NT2/D1 (cell line): ENCODE measurements around the gene FMNL2.

Experiments used
- SUZ12 ChIP-seq: IDR thresholded peaks from 2 replicates; pipeline ENCODE4 v1.6.1; 2011; ENCODE audit not compliant: insufficient read length, insufficient read depth; ENCODE audit errors: extremely low read depth
- YY1 ChIP-seq: IDR thresholded peaks from 2 replicates; pipeline ENCODE4 v1.6.1; 2011; ENCODE audit not compliant: insufficient read length, insufficient read depth
- ZNF274 ChIP-seq: IDR thresholded peaks from 2 replicates; pipeline ENCODE4 v1.6.1; 2011; ENCODE audit warnings: mild to moderate bottlenecking, low read depth, low read length

GRCh38 chr2:152606941-152607340 lies 272.0 kb downstream of the FMNL2 start:
- TF ChIP-seq YY1: no peak
- TF ChIP-seq SUZ12: no peak
- no peak for TF ChIP-seq ZNF274
